Loucy (cell line): ENCODE measurements around the gene PHF19.
A peak's percentile ranks its signal among the peaks of the same experiment; 100 is the strongest.

Experiments used
- H2AFZ ChIP-seq: fragments of 200-600 bp; sonication (generic); 2 replicates; pipeline ENCODE4 v1.6.0; 2016; ENCODE audit warnings: antibody characterized with exemption, mild to moderate bottlenecking, low read length, moderate library complexity
- H3F3A ChIP-seq: fragments of 200-600 bp; 2 replicates; pipeline ENCODE4 v1.6.0; 2016; ENCODE audit warnings: antibody characterized with exemption, low read depth, mild to moderate bottlenecking
- H3K27me3 ChIP-seq: fragments of 200-600 bp; sonication (generic); 2 replicates; pipeline ENCODE4 v1.6.1; 2014; ENCODE audit warnings: low read length, mild to moderate bottlenecking; ENCODE audit not compliant: insufficient read depth, poor library complexity, severe bottlenecking
- H3K36me3 ChIP-seq: fragments of 200-600 bp; sonication (generic); 2 replicates; pipeline ENCODE4 v1.6.1; 2016; ENCODE audit warnings: low read length; ENCODE audit not compliant: insufficient read depth
- H3K4me1 ChIP-seq: fragments of 200-600 bp; sonication (generic); 2 replicates; pipeline ENCODE4 v1.5.1; 2014; ENCODE audit warnings: low read length, mild to moderate bottlenecking; ENCODE audit not compliant: insufficient read depth, poor library complexity, severe bottlenecking
- H3K4me2 ChIP-seq: fragments of 200-600 bp; sonication (generic); 2 replicates; pipeline ENCODE4 v1.6.0; 2014; ENCODE audit warnings: antibody characterized with exemption, low read length, low read depth, mild to moderate bottlenecking; ENCODE audit not compliant: poor library complexity, severe bottlenecking
- H3K4me3 ChIP-seq: fragments of 200-600 bp; sonication (generic); 2 replicates; pipeline ENCODE4 v1.5.1; 2014; ENCODE audit warnings: low read length, mild to moderate bottlenecking, mixed read lengths; ENCODE audit not compliant: poor library complexity, severe bottlenecking
- H3K79me2 ChIP-seq: fragments of 200-600 bp; sonication (generic); 2 replicates; pipeline ENCODE4 v1.6.1; 2014; ENCODE audit warnings: low read length; ENCODE audit not compliant: insufficient read depth
- H3K9ac ChIP-seq: fragments of 200-600 bp; sonication (generic); 2 replicates; pipeline ENCODE4 v1.6.0; 2014; ENCODE audit warnings: mild to moderate bottlenecking, low read depth, low read length, moderate library complexity; ENCODE audit not compliant: poor library complexity, severe bottlenecking
- H3K9me2 ChIP-seq: fragments of 200-600 bp; sonication (generic); replicated peaks from 2 replicates; pipeline ENCODE4 v1.6.1; 2016; ENCODE audit warnings: low read depth, low read length, mixed read lengths
- H3K9me3 ChIP-seq: fragments of 200-600 bp; sonication (generic); 2 replicates; pipeline ENCODE4 v1.6.1; 2014; ENCODE audit warnings: mild to moderate bottlenecking, antibody characterized with exemption, low read length, low read depth; ENCODE audit not compliant: insufficient read depth
- H4K20me1 ChIP-seq: fragments of 200-600 bp; sonication (generic); 2 replicates; pipeline ENCODE4 v1.6.0; 2014; ENCODE audit warnings: antibody characterized with exemption, low read length, mild to moderate bottlenecking; ENCODE audit not compliant: insufficient read depth, poor library complexity, severe bottlenecking
- CTCF ChIP-seq: fragments of 200-600 bp; sonication (generic); conservative IDR thresholded peaks from 2 replicates; pipeline ENCODE4 v1.5.1; 2014; ENCODE audit warnings: mild to moderate bottlenecking, antibody characterized with exemption, low read length
- EZH2phosphoT487 ChIP-seq: fragments of 200-600 bp; IDR thresholded peaks from 2 replicates; pipeline ENCODE4 v1.6.1; 2018; ENCODE audit warnings: antibody characterized with exemption, mild to moderate bottlenecking, moderate library complexity, borderline replicate concordance

The PHF19 gene

DNA sequence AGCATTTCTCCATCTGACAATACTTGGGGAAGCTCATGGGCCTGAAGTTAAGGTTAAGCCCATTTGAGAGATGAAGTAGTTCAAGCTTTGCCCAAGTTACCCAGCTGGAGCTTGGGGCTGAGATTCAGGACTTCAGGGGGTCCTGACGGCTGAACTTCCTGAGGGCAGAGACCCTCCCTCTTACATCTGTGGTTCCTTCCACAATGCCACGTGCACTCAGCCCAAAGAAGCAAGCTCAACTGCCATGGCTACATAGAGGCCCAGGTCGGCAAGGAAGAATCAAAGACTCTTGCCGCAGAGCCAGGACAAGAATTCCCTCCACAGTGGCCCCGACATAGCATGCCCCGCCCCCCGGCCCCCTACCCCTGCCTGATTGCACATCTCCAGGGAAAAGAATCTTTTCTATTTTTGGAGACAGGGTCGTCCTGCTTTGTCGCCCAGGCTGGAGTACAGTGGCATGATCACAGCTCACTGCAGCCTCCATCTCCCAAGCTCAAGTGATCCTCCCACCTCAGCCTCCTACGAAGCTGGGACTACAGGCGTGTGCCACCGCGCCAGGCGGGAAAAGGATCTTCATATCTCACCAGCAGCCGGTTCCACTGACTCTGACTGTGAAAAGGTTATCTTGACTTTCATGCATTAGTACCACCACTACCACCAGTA is 9.2 kb downstream of the PHF19 start:
- Histone ChIP-seq H3K9me2 (no peaks in the 10 kb centered on the region), H3K4me2 (no peak overlapping the region), H3K9ac (no peak overlapping the region), H3K4me3 (no peak overlapping the region), H4K20me1 (peaks cover 5% of the 10 kb centered on the region), H3F3A (no peaks in the 10 kb centered on the region), H3K9me3 (no peaks in the 10 kb centered on the region), H3K27me3 (no peaks in the 10 kb centered on the region), H3K4me1 (peaks cover 29% of the 10 kb centered on the region), H2AFZ (no peak overlapping the region), H3K36me3 (peaks cover 85% of the 10 kb centered on the region), H3K79me2 (peaks cover 80% of the 10 kb centered on the region)
- TF ChIP-seq CTCF (no peak), EZH2phosphoT487 (no peak)

GRCh38 chr9:120866651-120867050 is 10.3 kb downstream of the PHF19 start:
- Histone ChIP-seq H3K4me2 (no peak overlapping the region), H3K4me3 (no peak overlapping the region), H3K9me3 (no peaks in the 10 kb centered on the region), H4K20me1 (peaks cover 5% of the 10 kb centered on the region), H3K79me2 (peaks cover 73% of the 10 kb centered on the region; the same call in 1 of the 2 replicates), H3K36me3 (peaks cover 89% of the 10 kb centered on the region; the same call in 1 of the 2 replicates), H2AFZ (no peak overlapping the region), H3K9me2 (no peaks in the 10 kb centered on the region), H3K4me1 (peaks cover 21% of the 10 kb centered on the region), H3F3A (no peaks in the 10 kb centered on the region), H3K9ac (no peak overlapping the region), H3K27me3 (no peaks in the 10 kb centered on the region)
- TF ChIP-seq EZH2phosphoT487 (no peak), CTCF (no peak)

GRCh38 chr9:120865809-120866208 is 11.2 kb downstream of the PHF19 start:
- H3K79me2 ChIP-seq = peaks cover 64% of the 10 kb centered on the region; the same call in 1 of the 2 replicates
- no peak for TF ChIP-seq EZH2phosphoT487
- TF ChIP-seq CTCF = no peak
- H3K4me1 ChIP-seq = peaks cover 14% of the 10 kb centered on the region
- no peaks in the 10 kb centered on the region for H3K9me2 ChIP-seq
- H4K20me1 ChIP-seq = peaks cover 5% of the 10 kb centered on the region
- H3F3A ChIP-seq = no peaks in the 10 kb centered on the region
- H3K4me3 ChIP-seq = no peak overlapping the region
- H3K9me3 ChIP-seq = no peaks in the 10 kb centered on the region
- H3K9ac ChIP-seq = peak overlapping the region; percentile 39
- H3K36me3 ChIP-seq = peaks cover 91% of the 10 kb centered on the region
- H3K27me3 ChIP-seq = no peaks in the 10 kb centered on the region
- no peak overlapping the region for H2AFZ ChIP-seq
- no peak overlapping the region for H3K4me2 ChIP-seq
